Activated CD4-positive, alpha-beta T cell treated with anti-CD3 and anti-CD28 coated beads, Interleukin-2, Interleukin-6, amounts not matched to agents 100 ng/mL and 50 ng/mL, durations not matched to agents 16 hours and 8 hours (primary cell): ENCODE measurements around the gene HMCN2.

Experiments used
- DNase-seq: peaks from one replicate; pipeline ENCODE4 v3.0.0-alpha.2; 2020

The HMCN2 gene

DNA sequence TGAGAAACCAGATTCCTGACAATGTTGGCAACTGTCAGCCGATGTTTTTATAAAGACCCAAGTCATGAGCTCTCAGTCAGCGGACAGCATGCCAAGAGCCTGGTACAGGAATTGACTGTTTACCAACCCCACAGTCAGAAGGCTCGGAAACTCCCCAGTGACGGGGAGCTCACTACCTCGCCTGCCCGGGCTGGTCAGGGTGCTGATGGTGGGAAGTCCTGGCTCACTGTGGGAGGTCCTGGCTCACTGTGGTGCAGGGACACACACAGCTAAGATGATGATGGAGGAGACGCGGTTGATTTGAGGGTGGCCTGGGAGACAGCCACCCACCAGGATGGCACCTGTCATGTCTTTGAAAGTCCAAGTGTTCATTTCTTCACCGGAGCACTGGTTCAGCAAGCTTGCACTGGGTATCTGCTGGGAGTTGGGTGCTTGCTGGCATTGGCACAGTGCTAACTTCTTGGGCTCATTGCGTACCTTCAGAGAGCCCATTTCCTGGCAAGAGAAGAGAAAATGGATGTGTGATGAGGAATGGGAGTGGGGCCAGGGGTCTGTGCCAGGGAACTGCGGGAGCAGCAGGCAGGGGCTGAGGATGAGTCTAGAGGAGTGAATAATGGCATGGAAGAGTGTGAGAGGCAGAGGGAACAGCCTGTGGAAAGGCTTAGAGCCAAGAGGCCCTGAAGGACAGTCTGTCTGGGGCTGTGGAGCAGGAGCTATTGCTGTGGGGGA lies 194.5 kb downstream of the HMCN2 start:
- DNase-seq: no peak

- peak; percentile 80 for DNase-seq
These were observed 195.7 kb downstream of the HMCN2 start for GRCh38 chr9:130461218-130461630.

DNA sequence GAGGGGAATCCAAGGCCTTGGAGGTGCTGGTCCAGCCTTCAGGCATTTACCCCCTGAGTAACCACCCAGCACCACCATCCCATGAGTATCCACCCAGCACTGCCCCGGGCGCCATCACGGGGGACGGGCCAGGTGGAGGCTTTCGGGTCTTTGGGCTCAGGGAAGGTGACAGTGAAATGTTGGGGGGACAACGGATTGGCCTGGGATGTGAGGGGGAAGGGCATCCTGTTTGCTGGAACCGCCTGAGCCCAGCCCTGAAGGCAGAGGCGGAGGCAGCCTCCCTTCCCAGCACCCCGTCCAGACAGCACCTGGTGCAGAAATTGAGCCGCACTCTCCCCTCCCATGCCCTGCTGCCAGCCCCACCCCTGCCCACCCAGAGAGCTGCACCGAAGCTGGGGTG lies 196.2 kb downstream of the HMCN2 start:
- DNase-seq: no peak

DNA sequence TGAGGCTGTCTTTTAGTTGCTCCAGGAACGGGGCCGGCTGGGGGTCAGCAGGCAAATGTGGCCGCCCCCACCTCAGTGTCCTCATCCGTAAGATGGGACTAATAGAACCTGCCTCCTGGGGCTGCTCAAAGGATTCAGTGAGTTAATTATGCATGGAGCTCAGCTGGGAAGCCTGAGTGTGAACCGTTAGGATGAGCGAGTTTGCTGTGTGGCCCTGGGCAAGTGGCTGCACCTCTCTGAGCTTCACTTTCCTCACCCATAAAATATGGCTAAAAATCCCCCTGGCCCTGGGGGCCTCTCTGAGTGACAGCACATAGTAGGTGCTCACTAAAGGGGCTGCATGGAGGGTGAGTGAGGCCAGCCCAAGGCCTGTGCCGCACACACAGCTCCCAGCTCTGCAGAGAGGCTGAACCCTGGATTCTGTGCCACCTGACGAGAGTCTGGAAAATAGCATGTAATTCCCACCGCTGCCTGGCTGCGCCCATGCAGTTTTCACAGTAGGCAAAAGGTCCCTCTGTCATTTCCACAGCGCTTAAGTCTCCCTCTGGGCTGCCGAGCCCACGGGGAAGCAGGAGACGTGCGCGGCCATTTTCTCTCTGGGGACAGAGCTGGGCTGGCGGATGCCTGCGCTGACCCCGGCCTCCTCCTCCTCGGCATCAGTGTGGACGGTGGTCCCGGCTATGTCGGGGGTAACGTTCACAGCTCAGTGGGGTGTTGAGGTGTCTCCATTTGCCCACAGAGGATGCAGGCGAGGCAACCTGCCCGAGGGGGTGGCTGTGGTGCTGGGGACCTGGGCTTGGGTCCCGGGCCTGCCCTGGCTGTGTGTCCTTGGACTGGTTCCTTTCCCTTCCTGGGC lies 197.4 kb downstream of the HMCN2 start:
- DNase-seq: no peak

GRCh38 chr9:130463763-130464745 lies 198.5 kb downstream of the HMCN2 start:
- DNase-seq: no peak

- no peak for DNase-seq
These were observed 200.0 kb downstream of the HMCN2 start for GRCh38 chr9:130465383-130466096.

DNA sequence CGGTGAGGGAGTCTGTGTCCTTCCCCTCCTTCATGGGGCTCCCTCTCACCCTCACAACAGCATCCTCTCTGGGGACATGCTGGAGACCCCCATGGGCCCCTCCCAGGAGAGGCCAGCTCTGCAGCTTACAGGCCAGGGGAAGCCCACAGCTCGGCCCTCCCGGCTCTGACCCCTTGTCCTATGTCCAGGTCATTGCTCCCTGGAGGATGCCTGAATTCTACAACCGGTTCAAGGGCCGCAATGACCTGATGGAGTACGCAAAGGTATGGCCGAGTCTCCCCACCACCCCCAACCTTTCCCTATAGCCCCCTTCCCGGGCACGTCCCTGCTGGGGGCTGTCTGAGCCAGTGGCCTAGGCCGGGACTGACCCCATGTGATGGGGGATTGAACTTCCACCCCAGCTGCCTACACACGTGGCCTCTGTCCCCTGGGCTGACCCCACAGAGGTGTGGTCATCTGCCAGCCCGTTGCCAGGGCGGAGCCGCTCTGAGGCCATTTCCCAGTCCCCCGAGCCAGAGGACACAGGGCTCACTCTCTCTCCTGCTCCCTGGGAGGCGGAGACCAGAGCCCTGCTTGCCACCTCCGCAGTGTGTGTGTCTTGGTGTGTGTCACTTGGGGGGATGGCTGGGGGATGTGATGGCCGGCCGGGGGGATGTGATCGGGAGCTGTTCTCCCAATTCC lies 201.1 kb downstream of the HMCN2 start:
- no peak for DNase-seq

DNA sequence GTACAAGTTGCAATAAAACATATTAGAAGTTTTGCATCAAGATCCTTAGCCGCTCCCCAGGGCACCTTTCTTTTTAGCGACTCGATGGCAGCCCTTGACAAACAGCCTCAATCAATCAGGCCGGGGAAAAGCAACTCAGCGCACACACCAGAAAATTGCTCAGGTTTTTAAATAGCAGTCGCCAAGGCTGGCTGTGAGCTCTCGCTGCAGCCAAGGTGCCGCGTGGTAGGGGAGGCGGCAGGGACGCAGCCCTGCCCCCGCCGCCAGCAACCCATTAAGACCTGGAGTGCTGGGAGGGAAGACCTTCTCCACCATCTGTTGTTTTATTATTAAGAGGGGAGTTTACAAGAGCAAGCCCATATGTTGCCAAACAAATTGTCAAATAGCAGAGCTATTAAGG lies 201.8 kb downstream of the HMCN2 start:
- no peak for DNase-seq

DNA sequence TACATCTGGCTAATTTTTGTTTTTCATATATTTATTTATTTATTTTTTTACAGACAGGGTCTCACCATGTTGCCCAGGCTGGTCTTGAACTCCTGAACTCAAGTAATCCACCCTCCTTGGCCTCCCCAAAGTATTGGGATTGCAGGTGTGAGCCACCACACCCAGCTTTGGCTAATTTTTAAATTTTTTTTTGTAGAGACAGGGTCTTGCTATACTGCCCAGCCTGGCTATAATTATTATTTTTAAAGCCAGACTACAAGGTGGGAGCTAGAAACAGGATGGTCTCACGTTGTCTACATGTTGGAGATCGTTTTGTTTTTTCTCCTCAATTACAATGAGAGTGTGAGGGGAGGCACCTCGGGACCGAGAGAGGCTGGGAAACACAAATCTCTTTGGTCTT lies 203.0 kb downstream of the HMCN2 start:
- no peak for DNase-seq

DNA sequence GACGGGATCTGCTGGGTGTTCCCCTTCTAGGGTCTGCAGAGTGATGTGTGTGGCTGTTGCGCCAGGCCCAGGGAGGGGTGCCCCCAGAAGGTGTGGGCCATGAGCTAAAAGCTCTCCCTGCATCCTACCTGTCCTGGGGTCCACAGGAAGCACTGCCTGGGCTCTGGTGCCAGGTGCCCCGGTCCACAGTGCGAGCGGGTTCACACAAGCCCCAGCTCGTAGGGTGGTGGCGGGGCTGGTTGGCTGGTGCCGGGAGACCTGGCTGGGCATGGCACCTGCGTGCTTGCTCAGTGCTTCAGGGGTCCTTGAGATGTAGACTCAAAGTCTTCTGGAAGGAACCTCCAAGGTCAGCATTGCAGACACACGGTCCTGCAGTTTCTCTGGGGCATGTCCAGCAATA lies 204.7 kb downstream of the HMCN2 start:
- no peak for DNase-seq

DNA sequence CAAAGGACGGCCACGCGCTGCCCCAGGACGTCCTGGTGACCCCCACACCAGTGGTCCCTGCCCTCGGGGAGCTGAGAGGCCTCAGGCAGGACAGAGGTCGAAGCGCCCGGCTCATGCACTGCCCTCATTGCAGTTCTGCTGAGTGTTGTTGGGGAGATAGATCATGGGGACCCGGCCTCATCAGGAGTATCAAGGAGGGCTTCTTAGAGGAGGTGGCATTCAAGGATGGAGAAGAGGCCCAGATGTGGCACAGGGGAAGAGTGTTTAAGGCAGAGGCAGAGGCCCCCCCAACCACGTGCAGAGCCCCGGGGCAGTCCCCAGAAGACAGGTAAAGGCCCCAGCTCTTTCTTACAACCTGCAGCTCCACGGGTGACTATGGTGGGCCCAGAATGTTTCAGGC lies 205.4 kb downstream of the HMCN2 start:
- no peak for DNase-seq

GRCh38 chr9:130471411-130472183 lies 206.0 kb downstream of the HMCN2 start:
- DNase-seq: no peak

DNA sequence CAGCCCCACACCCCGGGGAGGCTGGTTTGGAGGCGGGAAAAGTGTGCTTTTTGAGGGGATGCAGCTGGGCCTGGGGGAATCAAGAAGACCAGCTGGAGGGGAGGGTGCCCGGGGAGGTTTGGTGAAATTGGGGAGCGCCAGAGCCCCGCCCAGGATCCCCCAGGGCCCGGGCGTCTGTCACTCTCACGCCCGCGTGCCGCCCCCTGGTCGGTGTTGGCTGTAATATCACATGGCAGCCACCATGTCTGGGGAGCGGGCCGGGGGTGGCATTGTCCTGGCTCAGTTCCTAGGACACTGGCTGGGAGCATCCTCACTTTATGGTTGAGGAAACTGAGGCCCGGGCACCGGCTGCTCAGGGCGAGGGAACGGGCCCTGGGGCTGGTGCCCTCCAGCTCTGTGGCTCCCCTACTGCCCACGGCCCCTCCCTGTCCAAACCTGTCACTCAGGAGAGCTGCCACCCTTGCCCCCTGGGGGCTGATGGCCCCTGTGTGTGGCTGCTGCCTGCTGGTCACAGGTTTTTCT lies 206.7 kb downstream of the HMCN2 start:
- DNase-seq: no peak

GRCh38 chr9:130473009-130473408 lies 207.4 kb downstream of the HMCN2 start:
- no peak for DNase-seq

- no peak for DNase-seq
These were observed 208.0 kb downstream of the HMCN2 start for GRCh38 chr9:130473566-130473965.

- DNase-seq: no peak
These were observed 208.5 kb downstream of the HMCN2 start for GRCh38 chr9:130474106-130474505.

- DNase-seq: no peak
These were observed 210.7 kb downstream of the HMCN2 start for GRCh38 chr9:130476151-130476730.

DNA sequence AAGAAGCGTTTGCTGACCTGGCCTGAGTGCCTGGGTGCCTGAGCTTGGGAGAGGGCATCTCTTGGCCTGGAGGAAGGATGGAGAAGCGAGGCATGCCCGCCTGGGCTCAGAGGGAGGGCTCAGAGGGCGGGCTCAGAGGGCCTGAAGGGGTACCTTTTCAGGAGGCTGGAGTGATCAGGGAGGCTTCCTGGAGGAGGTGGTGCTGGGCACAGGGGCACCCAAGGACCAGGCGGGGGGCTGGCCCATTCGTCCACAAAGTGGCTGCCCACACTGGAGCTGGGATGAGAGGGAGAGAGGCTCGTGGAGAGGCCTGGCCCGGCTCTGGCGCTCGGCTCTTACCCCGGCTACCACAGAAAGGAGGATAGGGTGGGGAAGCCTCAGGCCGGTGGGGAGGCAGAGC lies 212.0 kb downstream of the HMCN2 start:
- DNase-seq: no peak

GRCh38 chr9:130478152-130478551 lies 212.6 kb downstream of the HMCN2 start:
- no peak for DNase-seq
